Putamen (tissue), 1 donor: ENCODE data around the gene NOC2L.
"Not testable (repeated sequence)": the region's sequence is repeated elsewhere in the genome, so short reads cannot be mapped to it uniquely, and the experiment has no call there.

Source experiments
- DNase-seq: peaks from one replicate; pipeline ENCODE4 v3.0.0-alpha.2; 2016; ENCODE audit warnings: low spot score

Gene NOC2L

GRCh38 chr1:993379-993995, 34.4 kb upstream of the NOC2L start:
- no peak for DNase-seq

GRCh38 chr1:992362-992761, 33.3 kb upstream of the NOC2L start:
- DNase-seq: no peak

- DNase-seq: no peak
Measured at GRCh38 chr1:991895-992294, 32.8 kb upstream of the NOC2L start.

- DNase-seq: not testable (repeated sequence)
Measured at GRCh38 chr1:991275-991674, 32.2 kb upstream of the NOC2L start.

GRCh38 chr1:988061-988460, 29.0 kb upstream of the NOC2L start:
- DNase-seq: not testable (repeated sequence)

GRCh38 chr1:985126-985525, 26.1 kb upstream of the NOC2L start:
- DNase-seq: no peak

- no peak for DNase-seq
Measured at GRCh38 chr1:984476-984814, 25.4 kb upstream of the NOC2L start.

GRCh38 chr1:983798-984475, 24.9 kb upstream of the NOC2L start:
- DNase-seq: no peak

- DNase-seq: no peak
Measured at GRCh38 chr1:982765-983436, 23.8 kb upstream of the NOC2L start.

GRCh38 chr1:981955-982558, 23.0 kb upstream of the NOC2L start, which contains the start of gene PERM1:
Gene PERM1 (minus strand): TSS chr1:982093. CDS start chr1:981029, 1,064 bp downstream.
- DNase-seq: no peak

GRCh38 chr1:981491-981954, 22.5 kb upstream of the NOC2L start:
- no peak for DNase-seq

GRCh38 chr1:980602-981395, 21.7 kb upstream of the NOC2L start:
- DNase-seq: no peak

- no peak for DNase-seq
Measured at GRCh38 chr1:980137-980571, 21.1 kb upstream of the NOC2L start.

GRCh38 chr1:979744-980072, 20.7 kb upstream of the NOC2L start:
- DNase-seq: no peak

- no peak for DNase-seq
Measured at GRCh38 chr1:978835-979743, 20.0 kb upstream of the NOC2L start.

GRCh38 chr1:978069-978834, 19.2 kb upstream of the NOC2L start:
- no peak for DNase-seq

- DNase-seq: not testable (repeated sequence)
Measured at GRCh38 chr1:976791-977190, 17.7 kb upstream of the NOC2L start.

GRCh38 chr1:975896-976683, 17.0 kb upstream of the NOC2L start:
- DNase-seq: no peak

- DNase-seq: no peak
Measured at GRCh38 chr1:975365-975764, 16.3 kb upstream of the NOC2L start.
